GM19239 (cell line): ENCODE measurements around the gene TMEM120B.
A peak's percentile ranks its signal among the peaks of the same experiment; 100 is the strongest.

Experiments used
- DNase-seq: peaks from one replicate; pipeline ENCODE4 v3.0.0; 2011; ENCODE audit warnings: low spot score; ENCODE audit not compliant: insufficient read length
- FAIRE-seq: peaks from 2 replicates; lab custom pipeline; 2011; peaks lifted over from hg19 to GRCh38; lab: Jason Lieb, UNC

The TMEM120B gene

GRCh38 chr12:121770388-121770787 lies 57.8 kb downstream of the TMEM120B start:
- DNase-seq (no peak), FAIRE-seq (no peak)

- FAIRE-seq, result no peak
- DNase-seq, result no peak
Measured at GRCh38 chr12:121770813-121771625, 58.5 kb downstream of the TMEM120B start.

- peak; percentile 96 for DNase-seq
- FAIRE-seq, result peak; percentile 98
Measured at GRCh38 chr12:121773011-121773777, 60.6 kb downstream of the TMEM120B start.

GRCh38 chr12:121774968-121775474 lies 62.5 kb downstream of the TMEM120B start:
- FAIRE-seq (no peak), DNase-seq (no peak)

GRCh38 chr12:121775501-121775900 lies 62.9 kb downstream of the TMEM120B start:
- FAIRE-seq (no peak), DNase-seq (no peak)

GRCh38 chr12:121776190-121777098 lies 63.9 kb downstream of the TMEM120B start:
- peak; percentile 87 for DNase-seq
- FAIRE-seq, result peak; percentile 87

GRCh38 chr12:121778567-121779421 lies 66.2 kb downstream of the TMEM120B start:
- DNase-seq (no peak), FAIRE-seq (no peak)

GRCh38 chr12:121779422-121779895 lies 66.9 kb downstream of the TMEM120B start:
- DNase-seq, result no peak

GRCh38 chr12:121780429-121780828 lies 67.9 kb downstream of the TMEM120B start:
- DNase-seq (no peak), FAIRE-seq (no peak)

More at GRCh38 chr12:121779422-121779895, 66.9 kb downstream of the TMEM120B start:
- no peak for FAIRE-seq

- DNase-seq, result no peak
- no peak for FAIRE-seq
Measured at GRCh38 chr12:121781484-121781997, 69.0 kb downstream of the TMEM120B start.

GRCh38 chr12:121781998-121782979 lies 69.7 kb downstream of the TMEM120B start:
- DNase-seq (no peak), FAIRE-seq (peak; percentile 83)

- no peak for FAIRE-seq
- no peak for DNase-seq
Measured at GRCh38 chr12:121783766-121784165, 71.2 kb downstream of the TMEM120B start.

GRCh38 chr12:121784460-121784859 lies 71.9 kb downstream of the TMEM120B start:
- DNase-seq, result no peak
- peak; percentile 72 for FAIRE-seq

- FAIRE-seq (no peak), DNase-seq (no peak)
Measured at GRCh38 chr12:121786440-121786825, 73.9 kb downstream of the TMEM120B start.

GRCh38 chr12:121787063-121788025 lies 74.8 kb downstream of the TMEM120B start:
- DNase-seq (no peak), FAIRE-seq (no peak)

GRCh38 chr12:121788176-121788818 lies 75.7 kb downstream of the TMEM120B start:
- no peak for DNase-seq
- no peak for FAIRE-seq
